ENCODE measurements around the gene CLP1.
A peak's percentile ranks its signal among the peaks of the same experiment; 100 is the strongest.

CLP1 gene

DNA sequence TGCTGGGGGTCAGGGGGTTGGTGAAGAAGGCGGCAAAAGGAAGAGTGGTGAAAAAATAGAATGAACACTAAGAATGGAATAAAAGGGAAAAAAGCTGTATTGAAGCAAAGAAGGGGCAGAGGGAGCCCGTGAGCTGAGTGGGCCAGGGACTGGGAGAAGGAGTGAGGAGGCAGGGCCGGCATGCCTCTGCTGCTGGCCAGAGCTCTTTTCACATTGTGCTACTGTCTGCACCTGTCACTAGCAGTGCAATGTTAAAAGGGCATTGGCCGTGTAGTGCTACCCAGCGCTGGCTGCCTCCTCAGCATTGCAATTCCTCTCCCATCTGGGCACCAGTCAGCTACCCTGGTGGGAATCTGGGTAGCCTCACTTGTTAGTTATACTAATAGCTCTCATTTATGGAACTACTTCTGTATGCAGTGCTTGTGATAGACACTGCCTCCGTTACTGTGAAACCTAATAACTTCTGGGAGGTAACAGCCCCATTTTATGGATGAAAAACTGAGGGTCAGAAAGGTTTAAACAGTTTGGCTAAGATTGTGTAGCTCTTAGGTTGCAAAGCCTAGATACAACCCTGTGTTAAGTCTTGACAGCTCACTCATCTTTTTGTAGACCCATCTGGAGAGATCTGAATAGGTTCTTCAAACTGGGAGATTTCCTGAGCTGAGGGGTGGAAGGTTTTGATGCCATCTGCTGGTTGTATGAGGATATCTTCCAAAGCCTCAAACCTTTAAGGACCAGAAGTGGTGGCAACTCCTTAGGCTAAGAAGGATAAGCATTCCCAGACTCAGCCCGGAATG, 16.4 kb upstream of the CLP1 start:
- peak; percentile 46 for DNase-seq

DNA sequence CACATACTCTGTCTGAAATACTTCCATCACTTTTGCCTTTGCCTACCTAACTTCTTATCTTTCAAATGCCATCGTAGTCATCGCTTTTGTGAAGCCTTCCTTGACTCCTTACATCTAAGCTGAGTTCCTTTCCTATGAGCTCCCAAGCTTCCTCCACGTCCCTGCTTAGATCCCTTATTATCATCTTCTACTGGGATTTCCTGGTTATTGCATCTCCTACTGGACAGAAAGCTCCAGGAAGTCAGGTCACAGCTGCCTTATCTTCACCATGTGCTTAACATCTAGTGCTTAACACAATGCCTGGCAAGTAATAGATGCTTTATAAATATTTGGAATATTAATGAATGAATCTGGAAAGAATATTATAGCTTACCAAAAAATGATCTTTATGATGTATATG, 13.8 kb upstream of the CLP1 start:
- no peak for DNase-seq

DNA sequence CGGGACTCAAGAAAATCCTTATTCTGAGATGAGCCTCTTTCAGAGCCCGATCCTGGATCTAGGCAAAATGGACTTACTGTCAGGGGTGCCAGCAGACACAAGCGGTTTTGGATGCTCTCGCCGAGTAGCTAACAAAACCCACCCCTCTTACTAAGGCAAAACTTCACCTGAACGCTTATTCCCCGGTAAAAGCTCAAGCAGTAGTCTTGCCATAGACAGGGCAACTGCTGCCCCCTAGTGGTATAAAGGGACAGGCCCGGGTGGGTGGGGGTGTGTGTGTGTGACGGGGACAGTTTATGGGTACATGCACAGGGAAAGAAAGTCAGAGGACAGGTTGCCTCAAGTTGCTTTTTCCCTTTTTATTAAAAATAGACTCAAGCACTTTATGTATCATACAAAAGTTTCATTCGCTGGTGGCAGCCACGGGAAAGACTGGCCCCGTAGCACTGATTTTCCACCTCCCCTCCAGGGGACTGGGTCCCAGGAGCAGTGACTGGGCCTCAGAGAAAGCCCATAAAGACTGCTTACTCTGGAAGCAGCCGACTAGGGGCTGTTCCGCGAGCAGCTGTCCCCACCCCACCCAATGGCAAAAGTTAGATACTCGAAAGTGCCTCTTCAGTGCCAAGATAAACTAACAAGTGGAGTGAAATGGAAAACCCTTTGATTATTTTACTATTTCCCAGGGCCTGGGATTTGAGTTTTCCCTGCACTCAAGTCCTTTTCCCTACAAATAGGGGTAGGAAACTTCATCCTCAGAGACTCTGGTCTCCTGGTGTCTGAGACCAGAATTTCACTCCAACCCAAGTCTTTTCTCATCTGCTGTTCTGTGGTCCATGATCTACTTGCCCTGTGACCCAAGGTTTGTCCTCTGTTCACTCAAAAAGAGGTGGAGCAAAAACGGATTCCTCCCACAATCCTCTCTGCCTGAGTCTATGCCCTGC, 12.5 kb upstream of the CLP1 start:
- peak; percentile 90 for DNase-seq

DNA sequence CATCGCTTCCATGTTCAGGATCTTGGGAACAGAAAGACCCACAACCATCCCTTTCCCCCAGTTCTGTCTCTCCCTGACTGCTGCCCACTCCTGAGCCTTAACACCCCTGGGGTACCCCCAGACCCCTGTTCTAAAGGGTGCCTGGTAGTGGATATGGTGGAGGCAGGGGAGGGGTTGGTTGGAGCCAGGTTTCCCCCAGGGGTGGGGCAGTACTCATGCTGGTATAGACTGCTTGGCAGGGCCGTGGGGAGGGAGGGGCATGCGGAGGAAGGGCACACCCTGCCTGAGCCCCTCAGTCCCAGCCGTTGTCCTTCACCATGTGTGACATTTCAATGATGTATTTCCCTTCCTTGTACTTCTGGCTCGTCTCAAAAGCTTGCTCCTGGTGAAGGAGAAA, 11.9 kb upstream of the CLP1 start:
- no peak for DNase-seq

DNA sequence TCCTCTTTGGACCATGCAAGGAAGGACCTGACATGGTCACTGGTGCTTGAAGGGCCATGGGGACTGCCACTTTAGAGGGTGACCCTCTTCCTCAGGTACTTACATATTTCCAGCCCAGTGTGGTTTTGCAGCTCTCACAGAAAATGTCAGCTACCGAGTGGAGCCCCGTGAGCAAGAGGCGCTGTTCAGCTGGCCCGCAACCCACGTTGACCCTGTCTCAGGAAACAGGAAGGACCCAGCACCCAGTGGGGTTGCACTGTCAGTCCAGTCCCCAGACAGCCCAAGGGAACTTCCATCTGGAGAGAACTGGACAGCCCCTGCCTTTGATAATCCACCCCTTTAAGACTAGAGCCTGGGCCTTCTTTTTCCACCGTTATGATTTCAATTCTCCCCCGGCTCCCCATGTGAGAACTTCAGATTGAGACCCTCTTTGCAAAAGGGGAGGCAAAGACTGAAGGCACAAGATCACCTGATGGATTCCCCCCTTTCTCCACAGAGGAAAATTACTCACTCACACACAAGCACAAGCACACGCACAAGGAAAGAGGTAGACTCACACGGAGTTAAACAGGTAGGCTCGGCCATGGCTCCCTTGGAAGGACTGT, 11.3 kb upstream of the CLP1 start:
- no peak for DNase-seq

DNA sequence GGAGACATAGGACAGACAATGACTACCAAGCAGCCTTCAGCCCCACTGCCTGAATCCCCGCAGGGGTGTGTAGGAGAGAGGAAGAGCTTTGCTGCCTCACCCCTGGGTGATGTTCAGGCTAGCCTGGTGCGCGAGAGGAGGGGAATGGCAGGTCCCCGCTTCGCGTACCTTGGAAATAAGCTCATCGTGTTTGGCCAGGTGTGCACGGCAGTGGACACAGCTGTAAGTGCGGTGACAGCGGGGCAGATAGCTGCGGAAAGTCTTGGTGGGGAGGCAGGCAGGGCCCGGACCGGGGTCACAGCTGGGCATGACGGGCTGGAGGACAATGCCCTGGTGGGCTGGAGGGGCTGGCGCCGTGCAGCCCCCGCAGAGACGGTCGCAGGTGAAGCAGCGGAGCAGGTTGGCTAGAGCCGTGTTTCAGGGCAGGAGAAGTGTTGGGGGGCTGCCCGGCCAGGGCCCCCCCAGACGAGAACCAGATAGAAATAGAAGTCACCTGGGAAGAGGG, 10.7 kb upstream of the CLP1 start:
- DNase-seq = no peak

DNA sequence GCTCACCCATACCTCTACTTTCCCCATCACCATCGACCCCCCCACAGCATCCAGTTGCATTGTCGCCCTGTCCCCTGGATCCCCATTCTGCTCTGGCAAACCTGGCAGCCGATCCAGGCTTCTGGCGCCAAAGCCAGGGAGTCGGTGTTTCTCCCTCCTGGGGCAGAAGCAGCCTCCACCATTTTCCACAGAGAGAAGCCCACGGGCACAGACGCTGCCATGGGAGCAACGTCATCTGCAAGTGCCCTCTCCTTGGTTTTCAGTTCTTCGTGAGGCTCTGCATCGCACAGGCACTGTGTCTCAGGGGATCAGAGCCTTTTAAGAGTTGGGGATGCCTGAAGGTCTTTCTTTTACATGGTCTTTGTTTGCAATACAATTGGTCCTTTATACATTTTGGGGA, 10.2 kb upstream of the CLP1 start:
- no peak for DNase-seq

DNA sequence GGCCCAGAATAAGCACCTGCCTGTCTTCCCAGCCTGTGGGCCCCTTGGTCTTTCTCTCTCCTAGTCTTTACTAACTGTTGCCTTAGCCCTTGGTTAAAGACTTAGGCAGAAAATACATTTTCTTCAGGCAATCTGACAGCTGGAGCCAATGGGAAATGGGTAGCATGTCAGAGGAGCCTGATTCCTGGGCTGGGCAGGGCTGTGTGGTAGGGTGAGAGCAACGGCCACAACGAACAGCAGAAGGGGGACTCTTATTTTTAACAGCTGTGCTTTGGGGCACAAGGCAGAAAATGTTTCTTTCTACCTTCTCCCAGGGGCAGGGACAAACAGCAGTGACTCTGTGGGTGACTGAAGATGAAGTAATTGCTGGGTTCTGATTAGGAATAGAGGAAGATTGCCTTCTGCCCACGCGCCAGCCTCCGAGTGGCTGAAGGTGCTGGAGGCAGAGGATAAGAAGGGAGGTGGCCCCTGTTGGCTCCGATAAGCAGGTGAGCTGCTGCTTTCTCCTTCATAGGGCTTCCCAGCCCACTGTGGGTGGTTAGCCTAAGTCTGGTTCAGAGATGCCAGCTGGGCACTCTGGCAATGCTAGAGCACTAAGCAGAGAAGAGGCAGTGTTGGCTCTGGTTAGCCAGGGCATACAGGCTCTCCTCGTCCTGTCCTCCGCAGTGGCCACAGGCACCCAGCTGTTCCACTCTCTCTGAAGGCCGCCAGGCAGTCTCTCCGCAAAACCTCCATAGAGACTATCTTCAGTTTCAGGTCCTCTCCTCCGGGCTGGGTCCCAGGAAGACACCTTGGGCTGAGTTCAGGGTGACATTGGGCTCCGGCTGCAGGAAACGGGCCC, 9.4 kb upstream of the CLP1 start:
- no peak for DNase-seq

DNA sequence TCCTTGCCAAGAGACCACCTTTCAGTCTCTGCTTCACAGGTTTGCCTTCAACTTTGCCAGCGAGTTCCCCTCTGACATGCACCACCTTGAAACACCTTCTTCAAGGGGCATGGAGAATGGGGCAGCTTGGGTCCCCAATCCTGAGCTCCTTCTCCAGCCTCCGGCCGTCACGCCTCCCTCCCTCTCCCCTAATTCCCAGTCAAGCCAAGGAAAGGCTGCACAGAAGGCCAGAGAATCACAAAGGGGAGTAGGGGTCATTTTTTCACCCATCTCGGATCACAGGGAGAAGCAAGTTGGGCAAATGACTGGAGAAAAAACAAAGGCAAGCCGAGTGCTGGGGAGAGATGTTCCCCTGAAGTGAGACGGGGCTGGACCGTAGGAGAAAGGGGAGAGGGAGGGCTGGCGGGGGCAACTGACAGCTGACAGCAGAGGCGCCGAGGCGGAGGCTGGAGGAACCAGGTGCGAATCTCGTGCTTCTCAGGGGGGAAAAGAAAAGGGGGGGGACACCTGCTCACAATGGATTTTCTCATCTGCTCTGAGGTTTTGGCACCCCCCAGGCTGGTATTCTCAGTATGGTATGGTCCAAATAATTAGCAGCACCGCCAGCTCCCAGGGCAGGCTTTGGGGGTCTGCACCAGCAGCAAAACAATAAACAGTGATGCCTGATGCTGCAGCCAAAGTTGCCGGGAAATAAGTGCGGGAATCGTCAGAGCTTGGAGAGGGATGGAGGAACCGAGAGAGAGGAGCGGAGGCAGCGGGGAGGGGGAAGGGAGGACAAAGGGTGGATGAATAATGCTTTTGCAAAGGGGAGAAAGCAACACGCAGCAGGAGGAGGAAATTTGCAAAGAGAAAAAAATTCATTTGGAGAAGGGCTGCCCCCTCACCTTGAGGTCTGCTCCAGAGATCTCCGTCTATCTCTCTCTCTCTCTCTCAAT, 8.5 kb upstream of the CLP1 start:
- peak; percentile 23 for DNase-seq

DNA sequence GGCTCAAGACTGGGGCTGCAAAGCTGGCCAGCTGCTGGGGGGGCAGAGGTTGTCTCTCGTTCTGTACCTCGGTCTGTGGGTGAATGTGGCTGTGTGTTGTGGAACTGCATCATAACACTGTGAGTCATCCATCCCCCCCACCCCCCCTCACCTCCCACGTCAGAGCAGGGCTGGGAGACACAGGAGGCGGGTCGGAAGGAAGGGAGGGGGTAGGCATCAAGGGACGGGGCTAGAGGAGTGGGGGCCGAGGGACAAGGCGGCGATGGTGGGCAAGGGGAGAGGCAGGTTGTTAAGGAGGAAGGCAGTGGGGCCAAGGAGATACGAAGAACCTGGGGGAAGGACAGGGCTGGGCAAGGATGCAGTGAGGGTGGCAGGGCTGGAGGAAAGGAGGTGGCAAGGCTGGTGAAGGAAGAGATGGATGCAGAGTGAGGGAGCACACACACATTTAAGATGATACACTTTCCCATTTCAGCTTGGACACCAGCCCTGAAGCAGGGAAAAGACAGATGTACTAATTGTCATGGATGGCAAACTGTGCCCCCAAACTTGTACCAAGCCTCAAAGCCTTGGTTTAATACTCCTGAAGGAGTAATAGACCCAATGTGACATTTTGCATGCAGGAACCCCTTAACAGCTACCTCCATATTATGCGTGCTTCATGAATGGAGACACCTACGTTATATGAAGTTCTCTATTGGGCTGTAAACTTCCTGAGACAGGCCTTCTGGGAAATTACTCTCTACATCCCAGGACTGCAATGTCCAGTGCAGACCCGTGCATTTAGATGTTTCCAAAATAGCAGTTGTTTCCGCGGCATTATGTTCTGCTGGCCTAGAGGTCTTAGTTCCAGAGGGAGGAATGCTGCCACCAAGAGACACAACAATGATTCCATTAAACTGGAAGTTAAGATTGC, 7.5 kb upstream of the CLP1 start, which contains the start of gene YPEL4:
Gene YPEL4, minus strand, starts transcription at position 87 of the 913 bp plus-strand sequence. CDS start 2,805 bp downstream, outside the sequence.
- peak; percentile 77 for DNase-seq

DNA sequence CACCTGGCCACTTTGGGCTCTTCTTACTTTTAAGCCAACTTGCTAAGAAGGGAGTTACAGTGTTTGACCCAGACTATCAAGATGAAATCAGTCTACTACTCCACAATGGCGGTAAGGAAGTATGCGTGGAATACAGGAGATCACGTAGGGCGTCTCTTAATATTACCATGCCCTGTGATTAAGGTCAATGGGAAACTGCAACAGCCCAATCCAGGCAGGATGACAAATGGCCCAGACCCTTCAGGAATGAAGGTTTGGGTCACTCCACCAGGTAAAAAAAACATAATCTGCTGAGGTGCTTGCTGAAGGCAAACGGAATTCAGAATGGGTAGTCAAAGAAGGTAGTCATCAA, 6.8 kb upstream of the CLP1 start:
- DNase-seq = no peak

DNA sequence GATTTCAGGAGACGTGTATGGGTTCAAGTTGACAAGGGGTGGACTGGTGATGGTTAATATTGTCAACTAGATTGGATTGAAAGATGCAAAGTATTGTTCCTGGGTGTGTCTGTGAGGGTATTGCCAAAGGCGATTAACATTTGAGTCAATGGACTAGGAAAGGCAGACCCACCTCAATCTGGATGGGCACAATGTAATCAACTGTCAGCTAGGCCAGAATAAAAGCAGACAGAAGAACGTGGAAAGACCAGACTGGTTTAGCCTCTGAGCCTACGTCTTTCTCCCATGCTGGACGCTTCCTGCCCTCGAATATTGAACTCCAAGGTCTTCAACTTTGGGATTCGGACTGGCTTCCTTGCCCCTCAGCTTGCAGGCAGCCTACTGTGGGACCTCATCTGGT, 6.2 kb upstream of the CLP1 start:
- DNase-seq = no peak

DNA sequence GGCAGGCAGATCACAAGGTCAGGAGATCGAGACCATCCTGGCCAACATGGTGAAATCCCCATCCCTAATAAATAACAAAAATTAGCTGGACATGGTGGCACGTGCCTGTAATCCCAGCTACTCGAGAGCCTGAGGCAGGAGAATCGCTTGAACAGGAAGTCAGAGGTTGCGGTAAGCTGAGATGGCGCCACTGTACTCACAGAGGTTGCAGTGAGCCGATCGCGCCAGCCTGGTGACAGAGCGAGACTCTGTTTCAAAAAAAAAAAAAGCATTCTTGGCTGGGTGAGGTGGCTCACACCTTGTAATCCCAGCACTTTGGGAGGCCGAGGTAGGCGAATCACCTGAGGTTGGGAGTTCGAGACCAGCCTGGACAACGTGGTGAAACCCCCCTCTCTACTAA, 5.3 kb upstream of the CLP1 start:
- DNase-seq = peak; percentile 55

DNA sequence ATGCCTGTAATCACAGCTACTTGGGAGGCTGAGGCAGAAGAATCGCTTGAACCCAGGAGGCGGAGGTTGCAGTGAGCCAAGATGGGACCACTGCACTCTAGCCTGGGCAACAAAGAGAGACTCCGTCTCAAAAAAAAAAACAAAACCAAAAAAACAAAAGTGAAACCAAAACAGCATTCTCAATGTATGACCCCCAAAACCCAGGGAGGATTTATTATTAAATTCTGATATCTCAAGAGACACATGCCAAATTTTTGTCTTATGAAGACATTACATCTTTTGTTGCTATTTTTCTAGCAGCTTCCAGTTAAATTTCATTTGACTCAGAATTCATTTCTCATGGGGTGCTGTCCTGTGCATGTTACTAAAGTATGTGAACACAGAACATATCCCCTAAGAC, 4.9 kb upstream of the CLP1 start:
- DNase-seq = no peak

DNA sequence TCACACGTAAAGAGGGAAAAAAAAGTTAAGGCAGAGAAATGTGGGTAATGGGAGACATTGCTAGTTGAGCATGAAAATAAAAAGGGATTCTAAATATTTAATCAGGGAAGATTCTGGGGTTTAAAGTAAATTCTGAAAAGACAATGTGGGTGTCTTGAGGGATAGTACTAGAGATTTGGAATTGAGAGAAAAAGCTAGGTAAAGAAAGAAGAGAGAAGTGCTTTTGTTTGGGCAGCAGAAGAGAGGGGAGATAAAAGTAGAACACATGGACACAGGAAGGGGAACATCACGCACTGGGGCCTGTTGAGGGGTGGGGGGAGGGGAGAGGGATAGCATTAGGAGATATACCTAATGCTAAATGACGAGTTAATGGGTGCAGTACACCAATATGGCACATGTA, 4.4 kb upstream of the CLP1 start:
- DNase-seq = no peak

DNA sequence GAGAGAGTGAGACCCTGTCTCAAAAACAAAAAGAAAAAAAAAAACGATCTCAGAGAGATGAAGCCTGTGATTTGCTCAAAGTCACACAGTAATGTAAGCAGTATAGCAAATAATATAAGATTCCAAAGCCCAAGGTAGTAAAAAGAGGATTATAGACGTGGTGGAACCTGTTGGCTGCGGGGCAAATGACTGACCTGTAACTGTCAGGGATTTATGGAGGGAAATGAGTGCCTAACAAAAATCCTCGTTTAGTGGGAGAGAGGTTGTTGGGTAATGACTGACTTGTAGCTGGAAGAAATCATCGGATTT, 723 bp upstream of the CLP1 start:
- no peak for DNase-seq

DNA sequence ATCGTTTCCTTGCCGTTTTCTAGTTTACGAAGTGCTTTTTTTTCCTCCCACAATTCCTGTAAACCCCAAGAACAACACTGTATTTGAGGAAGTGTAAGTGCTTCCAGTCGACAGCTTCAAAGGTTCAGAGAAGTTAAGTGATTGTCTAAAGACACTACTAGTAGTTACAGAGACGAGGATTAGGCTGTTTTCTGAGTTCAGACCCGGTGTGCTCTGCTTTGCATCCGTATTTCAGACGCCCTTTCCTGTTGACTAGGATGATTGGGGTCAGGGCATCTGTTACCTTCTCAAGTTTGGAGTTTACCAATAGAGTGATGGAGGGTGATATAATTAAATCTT, 430 bp downstream of the CLP1 start:
- no peak for DNase-seq

DNA sequence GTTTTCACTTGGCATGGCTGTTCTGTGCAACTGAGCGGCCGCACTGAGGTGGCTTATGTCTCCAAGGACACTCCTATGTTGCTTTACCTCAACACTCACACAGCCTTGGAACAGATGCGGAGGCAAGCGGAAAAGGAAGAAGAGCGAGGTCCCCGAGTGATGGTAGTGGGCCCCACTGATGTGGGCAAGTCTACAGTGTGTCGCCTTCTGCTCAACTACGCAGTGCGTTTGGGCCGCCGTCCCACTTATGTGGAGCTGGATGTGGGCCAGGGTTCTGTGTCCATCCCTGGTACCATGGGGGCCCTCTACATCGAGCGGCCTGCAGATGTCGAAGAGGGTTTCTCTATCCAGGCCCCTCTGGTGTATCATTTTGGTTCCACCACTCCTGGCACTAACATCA, 2.1 kb downstream of the CLP1 start:
- DNase-seq = no peak

DNA sequence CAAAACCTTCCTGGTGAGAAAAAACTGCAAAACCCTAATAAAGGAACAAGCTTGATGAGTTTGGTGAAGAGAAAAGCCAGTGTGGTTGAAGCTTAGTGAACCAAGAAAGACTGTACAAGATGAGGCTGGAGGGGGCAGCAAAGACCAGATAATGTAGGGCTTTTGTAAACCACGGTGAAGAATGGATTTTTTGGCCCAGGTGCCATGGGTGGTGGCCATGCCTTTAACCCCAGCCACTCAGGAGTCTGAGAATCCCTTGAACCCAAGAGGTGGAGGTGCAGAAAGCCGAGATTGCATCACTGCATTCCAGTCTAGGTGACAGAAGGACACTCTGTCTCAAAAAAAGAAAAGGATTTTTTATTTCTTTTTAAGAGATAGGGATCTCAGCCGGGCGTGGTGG, 5.3 kb downstream of the CLP1 start:
- DNase-seq = no peak

DNA sequence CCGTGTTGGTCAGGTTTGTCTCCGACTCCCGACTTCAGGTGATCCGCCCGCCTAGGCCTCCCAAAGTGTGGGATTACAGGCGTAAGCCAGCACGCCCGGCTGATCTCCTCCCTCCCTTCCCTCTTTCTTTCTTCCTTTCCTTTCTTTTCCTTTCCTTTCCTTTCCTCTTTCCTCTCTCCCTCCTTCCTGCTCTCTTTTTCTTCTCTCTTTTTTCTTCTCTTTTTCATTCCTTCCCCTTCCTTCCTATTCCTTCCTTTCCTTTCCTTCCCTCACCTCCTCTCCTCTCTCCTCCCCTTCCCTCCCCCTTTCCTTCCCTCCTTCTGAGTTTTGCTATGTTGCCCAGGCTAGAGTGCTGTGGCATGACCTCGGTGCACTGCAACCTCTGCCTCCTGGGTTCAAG, 6.4 kb downstream of the CLP1 start:
- no peak for DNase-seq

Measured in CD4-positive, alpha-beta T cell treated with Interleukin-12 subunit alpha and Interleukin-12 subunit beta, for 1 hour (primary cell).